HG02938 (cell line): ENCODE results near the gene LRRC9.

Source experiments
- ATAC-seq: cut with Tn5 transposase; IDR thresholded peaks from one replicate; pipeline ENCODE4 v1.9.1; 2021; ENCODE audit warnings: mild to moderate bottlenecking, moderate library complexity; ENCODE audit not compliant: unreplicated experiment

The LRRC9 gene

DNA sequence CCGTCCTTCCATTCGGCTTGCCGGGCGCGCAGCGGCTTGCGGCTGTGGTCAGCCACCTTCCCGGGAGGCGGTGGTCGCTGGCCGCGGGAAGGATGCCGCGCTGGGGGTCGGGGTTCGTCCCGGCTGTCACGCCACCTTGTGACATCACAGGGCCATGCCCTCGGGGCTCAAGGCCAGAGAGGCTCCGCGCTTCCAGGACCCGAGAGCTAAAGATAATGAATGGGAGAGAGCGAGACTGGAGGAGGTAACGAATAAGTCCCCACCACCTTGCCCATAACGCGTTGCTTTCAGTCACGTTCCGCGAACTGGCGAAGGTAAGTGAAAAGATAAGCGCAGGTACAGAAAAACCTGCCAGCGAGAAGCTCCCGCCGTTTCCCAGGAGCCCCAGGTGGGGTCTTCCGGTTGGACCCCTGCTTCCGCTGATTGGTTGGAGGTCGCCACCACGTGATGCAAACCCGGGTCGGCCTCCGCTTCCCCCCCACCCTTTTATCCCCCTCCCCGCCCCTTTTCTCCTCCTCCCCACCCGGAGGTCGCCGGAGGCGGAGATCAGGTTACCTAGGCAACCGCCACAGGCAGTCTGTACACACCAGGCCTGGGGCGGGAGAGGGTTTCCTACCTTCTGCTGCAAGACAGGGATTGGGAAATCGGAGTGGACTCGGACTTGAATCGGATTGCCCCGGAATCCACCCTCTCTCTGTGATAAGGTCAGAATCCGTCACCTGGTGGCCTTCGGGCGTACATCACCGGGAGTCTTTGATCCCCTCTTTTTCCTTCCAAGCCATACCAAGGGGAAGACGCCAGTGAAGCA lies at the start of gene LRRC9:
LRRC9 (plus strand) TSS at position 575 of the 808 bp plus-strand sequence.
- ATAC-seq: peak; percentile 22

DNA sequence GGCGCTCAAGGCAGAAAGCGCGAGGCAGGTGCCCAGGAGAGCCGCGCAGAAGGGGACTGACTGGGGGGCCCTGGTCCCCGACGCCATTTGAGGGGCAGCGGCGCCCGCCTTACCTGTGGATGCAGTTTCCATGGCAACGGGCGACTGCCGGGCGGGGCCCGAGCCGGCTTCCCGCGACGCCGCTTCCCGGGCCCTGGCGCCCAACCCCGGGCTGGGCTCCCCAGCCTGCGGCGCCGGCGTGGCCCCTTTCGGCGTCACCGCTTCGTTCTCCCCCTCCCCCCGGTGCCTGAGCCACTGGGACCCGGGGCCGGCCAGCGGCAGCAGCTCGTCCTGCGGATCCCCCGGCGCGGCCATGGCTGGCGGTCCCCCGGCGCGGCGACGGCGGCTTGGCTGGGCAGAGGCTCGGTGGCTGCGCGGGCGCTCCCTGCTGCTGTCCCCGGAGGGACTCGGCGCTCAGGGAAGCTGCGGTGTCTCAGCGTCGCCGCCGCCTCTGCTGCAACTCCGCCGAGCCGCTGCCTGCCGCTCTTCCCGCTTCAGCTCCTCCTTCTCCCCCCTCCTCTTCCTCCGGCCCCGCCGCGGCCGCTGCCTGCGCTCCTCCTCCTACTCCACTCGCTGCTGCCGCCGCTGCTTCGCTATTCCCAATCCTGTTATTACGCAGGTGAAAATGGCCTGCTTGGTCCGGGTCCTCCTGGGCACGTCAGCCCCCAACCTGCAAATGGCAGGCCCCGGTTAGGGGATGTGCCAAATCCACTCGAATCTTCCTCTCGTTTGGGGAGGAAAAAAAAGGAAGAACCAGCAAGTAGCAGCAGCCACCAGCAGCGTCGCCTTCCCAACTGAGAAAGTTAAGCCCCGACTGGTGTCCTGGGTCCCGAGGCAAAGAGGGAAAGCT lies 49.4 kb upstream of the LRRC9 start, which contains the start of gene RTN1:
RTN1 (minus strand) TSS at position 500 of the 889 bp plus-strand sequence; CDS start at position 354, 146 bp downstream.
- ATAC-seq: peak; percentile 56

DNA sequence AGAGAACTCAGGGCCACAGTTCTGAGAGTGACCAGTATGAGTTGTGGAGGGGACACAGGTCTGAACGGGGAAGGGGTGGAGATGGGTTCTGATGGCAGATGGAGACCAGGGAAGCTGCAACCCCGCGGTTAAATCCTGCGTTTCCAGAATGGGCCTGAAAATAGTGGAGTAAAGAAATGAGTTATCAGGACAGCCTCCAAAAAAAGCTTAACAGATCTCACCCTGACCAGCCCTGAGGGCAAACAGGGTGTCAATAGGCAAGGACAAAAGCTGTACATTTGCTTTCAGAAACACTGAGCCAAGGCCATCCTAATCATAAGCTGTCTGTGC lies 48.8 kb upstream of the LRRC9 start:
- no peak for ATAC-seq

DNA sequence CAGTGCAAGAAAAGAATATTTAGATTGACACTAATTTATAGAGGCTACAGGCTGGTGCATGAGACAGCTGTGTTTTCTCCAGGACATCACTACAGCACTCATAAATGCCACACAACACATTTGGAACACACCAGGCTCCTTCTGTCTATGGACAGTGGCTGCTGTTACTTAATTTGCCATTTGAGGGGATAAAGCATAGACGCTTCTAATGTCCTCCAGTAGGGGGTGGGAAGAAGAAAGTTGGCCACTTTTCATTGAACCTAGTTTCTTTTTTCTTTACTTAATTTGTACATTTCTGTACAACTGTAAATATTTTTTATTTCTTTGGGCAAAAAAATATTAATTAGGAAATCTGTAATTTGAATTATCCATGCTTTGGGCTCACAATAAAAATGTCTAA lies 37.0 kb upstream of the LRRC9 start:
- no peak for ATAC-seq

DNA sequence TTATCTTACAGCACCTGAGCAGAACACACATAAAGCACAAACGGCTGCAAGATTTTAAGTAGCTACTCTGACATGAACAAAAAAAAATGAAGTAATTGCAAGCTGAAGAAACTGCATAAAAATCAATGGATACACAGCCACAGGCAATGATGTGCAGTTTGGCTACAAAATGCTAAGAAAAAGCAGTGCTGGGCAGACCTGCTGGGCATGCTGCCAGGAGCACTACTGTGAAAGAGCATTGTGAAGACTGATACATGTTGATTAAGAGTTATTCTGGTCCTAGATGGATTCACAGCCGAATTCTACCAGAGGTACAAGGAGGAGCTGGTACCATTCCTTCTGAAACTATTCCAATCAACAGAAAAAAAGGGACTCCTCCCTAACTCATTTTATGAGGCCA lies 29.3 kb upstream of the LRRC9 start:
- ATAC-seq: no peak

DNA sequence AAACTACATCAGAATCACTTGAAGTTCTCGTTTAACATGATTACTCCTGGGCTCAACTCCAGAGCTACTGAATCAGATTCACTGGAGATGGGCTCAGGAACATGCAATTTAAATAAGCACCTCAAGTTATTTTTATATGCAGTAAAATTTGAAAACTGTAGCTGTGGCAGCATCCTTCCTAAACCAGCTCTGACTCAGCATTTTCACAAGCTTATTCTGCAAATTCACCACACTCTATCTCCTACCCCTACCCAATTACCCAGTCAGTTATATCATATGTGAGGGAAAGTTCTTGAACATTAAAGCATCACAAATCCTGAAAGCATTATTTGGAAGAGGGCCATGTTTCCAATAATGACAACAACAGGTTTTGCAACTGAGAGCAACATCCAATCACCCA lies 24.2 kb upstream of the LRRC9 start:
- no peak for ATAC-seq

DNA sequence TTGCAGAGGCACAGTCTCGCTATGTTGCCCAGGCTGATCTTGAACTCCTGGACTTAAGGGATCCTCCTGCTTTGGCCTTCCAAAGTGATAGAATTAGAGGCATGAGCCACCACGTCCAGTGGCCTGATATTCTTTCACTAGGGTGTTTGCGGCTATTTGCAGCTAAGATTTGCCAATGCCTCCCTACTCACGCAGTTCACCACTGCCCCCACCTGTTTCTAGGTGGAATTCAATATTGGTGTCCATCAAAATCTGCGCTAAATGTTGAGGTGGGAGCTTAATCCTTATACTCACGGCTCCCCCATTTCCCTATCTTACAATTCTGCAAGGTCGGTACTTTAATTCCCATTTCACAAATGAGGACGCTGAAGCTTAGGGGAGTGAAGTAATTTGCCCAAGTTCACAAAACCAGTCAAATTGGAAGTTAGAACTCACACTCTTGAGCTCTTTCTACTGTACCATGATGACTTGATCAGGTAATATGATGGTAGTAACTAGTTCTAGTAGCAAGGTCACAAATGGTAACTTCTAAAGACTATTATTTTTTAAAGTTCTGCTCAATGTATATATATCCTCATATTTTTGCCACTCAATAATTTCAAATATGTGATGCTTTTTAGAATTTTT lies 22.1 kb upstream of the LRRC9 start:
- ATAC-seq: peak; percentile 59

DNA sequence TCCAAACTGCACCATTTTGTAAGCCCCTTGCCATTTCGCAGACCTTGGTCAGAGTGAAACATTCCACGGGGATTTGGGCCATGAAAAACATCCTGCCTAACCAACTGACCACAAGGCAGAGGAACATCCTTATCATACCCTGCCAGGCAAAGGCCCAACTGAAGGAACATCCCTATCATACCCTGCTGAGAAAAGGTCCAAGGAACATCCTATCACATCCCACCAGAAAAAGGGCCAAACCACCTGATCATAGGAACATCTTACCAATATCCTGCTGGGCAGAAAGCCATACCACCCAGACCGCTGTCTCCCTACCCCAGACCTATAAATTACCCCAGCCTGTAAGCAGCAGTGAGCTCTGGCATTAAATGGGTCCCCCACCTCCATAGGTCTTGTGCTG lies 19.4 kb upstream of the LRRC9 start:
- no peak for ATAC-seq

DNA sequence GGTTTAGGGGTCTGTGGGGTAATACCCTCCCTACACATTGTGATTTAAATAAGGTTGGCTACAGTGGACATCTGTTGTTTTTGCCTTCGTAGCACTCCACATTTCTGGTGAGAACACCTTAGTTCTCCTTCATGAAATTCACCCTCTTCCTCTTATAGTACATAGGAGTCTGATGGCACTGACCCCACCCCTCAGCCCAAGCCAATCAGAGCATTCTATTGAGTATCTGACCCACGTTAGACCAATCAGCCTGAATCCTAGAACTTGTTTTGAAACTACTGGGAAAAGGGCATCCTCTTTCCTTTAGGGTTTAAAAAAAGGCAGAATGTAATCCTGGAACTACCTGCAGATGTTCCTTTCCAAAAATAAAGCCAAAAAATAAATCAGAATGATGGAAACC lies 15.8 kb upstream of the LRRC9 start:
- no peak for ATAC-seq

DNA sequence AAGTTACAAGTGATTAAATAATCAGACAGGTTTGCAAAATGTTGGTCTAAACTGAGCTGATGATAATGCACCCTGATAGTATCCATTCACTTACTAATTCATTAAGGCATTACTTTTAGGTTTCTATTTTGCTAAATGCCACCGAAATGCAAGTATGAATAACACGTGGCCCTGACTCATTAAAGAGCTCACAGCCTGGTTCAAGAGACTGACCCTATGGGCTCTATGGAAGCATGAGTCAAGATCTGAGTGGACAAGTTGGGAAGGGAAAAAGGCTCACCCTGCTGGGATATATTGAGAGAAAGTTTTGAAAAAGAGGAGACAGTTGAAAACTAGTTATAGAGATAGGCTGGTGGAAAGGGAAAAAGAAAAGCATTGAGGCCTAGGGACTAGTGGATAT lies 14.8 kb upstream of the LRRC9 start:
- no peak for ATAC-seq

DNA sequence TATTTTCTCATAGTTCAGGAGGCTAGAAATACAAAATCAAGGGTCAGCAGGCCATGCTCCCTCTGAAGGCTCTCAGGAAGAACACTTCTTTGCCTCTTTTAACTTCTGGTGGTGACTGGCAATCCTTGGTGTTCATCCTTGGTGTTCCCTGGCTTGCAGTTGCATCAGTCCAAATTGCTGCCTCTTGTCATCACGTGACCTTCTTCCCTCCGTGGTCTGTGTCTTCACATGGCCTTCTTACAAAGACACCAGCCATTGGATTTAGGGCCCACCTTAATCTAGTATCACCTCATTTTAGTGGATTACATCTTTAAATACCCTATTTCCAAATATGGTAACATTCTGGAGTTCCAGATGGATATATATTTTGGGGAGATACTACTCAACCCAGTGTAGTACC lies 7.5 kb upstream of the LRRC9 start:
- ATAC-seq: no peak

DNA sequence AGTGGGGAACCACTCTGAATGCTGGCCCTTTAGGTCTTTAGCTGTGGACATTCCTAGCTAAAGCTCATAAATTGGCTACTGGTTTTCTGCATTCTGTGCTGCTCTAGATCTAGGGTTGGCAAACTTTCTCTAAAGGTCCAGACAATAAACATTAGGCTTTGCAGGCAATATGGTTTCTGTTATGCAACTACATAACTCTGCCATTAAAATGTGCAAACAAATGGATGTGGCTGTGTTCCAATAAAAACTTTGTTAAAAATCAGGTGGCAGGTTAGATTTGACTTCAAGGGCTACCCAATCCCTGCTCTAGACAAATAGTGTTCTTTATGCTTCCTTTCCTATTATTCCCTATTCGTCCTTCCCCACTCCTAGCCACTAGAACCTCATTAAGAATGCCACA lies 6.8 kb upstream of the LRRC9 start:
- no peak for ATAC-seq

DNA sequence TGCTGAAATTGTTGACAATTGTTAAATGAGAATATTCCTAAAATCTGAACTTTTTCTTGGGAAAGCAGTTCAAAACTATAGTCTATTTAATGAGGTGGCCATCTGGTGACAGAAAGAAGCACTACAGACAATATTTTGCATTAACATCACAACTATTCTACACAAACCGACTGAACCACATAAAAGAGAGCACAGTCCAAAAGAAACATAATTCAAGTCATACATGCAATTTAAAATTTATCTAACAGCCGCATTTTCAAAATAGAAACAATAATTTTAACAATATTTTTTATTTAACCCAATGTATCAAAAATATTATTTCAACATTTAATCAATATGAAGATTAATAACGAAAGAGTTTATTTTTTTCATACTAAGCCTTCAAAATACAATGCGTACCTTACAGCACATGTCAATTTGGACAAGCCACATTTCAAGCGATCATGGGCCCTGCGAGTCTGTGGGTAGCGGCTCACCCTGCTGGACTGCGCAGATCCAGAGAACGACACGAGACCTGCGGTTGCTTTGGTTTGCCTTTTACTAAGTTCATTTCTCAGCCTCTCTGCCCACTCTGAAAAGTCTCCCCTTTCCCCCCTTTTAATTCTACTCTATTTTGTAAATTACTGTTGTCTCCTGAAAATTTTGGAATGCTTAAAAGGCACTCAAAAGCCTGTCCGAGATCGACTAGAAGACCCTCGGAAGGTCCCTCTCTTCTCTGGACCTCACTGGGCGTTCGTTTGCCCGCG lies 947 bp upstream of the LRRC9 start:
- peak; percentile 72 for ATAC-seq

DNA sequence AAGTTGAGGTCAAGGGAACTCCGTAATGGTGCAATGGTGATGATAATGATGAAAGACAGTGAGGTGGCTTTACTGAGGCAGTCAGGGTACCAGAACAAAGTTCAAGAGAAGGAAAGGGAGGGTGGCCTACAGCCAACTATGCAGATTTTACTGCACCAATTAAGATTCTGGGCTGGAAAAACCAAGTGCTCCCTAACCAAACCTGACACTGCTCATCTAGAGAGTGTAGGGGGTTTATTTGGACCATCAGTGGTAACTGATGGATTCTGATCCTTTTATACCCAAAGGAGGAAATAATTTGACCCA lies 387 bp downstream of the LRRC9 start:
- ATAC-seq: no peak

DNA sequence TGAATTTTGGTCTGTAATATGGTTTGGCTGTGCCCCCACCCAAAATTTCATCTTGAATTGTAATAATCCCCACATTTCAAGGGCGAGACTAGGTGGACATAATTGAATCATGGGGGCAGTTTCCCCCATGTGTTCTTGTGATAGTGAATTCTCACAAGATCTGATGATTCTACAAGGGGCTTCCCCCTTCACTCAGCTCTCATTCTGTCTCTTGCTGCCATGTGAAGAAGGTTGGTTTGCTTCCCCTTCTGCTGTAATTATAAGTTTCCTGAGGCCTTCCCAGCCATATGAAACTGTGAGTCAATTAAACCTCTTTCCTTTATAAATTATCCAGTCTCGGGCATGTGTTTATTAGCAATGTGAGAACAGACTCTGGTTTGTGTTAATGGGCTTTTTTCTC lies 5.9 kb downstream of the LRRC9 start:
- no peak for ATAC-seq

DNA sequence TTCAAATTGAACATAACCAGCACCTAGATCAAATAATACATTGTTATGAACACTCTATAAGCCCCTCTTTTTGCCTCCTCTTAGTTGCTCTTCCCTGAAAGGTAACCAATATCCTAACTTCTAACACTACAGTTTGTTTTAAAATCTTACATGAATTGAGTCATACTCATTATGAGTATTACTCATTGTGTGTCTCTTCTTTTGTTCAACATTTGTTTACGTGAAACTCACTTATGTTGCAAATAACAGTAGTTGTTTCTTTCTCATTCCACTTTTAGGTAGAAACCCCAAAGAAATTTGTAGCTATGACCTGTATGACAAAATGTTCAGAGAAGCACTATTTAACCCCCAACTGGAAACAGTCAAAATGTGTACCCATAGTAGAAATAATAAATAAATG lies 6.6 kb downstream of the LRRC9 start:
- no peak for ATAC-seq

DNA sequence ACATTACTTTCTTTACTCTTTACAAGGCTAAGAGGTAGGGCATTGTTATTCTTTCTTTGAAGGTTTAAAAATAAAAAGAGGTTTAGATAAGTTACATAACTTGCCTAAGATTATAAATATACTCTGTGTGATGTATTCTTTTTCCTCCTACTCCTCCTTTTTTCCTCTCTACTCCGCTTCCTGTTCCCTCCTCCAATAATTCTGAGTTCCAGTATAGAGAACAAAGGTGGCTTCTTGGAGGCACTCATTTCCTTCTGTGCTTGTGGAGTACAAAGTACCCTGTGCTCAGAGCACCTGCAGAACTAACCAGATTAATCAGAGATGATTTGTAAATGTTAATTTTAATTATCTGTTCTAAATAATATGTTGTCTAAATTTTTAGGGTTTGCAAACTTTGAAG lies 11.3 kb downstream of the LRRC9 start:
- no peak for ATAC-seq

DNA sequence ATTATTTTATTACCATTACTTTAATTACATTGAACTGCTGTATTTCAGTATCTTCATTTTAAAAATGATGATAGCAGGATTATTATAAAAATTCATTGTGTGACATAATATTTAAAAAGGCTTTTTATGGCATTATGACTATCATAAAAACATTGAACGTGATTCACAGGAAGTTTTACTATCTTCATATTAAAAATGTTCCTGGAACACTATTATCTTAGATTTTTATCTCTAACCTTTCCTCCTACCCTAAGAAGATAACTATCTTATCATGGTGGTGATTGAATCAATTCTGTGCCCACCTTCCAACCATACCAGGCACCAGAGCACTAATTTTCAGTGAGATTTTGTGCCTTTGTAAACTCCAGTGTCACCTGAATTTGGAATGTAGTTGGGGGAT lies 16.2 kb downstream of the LRRC9 start:
- no peak for ATAC-seq

DNA sequence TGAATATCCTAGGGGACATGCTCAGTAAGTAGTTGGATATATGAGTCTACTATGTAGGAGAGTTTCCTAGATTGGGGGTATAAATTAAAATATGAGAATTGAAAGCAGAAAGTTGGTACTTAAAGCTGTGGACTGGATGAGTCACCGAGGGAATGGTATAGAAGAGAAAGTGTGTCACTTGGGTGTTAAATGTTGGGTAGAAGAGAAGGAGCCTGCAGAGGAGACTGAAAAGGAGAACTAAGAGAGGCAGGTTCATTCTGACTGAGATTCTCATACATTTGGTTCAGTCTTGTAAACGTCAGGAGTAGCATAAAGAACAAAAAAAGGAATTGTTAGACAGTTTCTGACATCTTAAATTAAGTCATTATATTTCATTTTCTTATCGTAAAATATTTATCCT lies 19.9 kb downstream of the LRRC9 start:
- ATAC-seq: peak; percentile 59

DNA sequence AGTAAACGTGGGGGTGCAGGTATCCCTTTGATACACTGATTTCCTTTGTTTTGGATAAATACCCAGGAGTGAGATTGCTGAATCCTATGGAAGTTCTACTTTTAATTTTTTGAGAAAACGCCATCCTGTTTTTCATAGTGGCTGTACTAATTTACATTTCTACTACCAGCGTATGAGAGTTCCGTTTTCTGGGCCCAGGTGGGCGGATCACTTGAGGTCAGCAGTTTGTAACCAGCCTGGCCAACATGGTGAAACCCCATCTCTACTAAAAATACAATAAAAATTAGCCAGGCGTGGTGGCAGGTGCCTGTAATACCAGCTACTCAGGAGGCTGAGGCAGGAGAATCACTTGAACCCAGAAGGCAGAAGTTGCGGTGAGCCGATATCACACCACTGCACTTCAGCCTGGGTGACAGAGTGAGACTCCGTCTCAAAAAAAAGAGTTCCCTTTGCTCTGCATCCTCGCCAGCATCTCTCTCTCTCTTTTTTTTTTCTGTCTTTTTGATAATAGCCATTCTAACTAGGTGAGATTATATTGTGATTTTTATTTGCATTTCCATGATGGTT lies 22.4 kb downstream of the LRRC9 start:
- peak; percentile 60 for ATAC-seq

DNA sequence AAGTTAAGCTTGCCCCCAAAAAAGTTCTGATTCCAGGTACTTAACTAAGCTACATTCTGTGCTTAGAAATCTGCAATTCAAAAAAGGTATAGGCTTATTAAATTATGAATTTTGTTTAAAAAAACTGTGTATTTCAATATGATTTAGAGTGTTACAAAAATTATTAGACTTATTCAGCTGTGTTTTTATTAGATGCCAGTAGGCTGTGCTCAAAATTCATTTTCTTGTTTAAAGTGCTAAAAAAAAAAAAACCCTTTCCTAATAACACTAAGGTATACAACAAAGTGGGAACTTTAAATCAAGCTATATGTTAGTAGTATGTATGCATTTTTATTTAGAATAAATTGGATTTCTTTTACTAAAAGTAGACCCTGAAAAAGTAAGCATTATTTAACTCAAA lies 25.0 kb downstream of the LRRC9 start:
- no peak for ATAC-seq
